Left lobe of liver (tissue), 2 donors: ENCODE results near the gene PLCD3. TPM values are rescaled to one million over a fixed set of nuclear protein-coding genes. Genes with fewer than 3 reads are reported as not detected.

Experiments
- ATAC-seq: fragments of 200-7000 bp; cut with Tn5 transposase; one replicate; pipeline ENCODE4 v1.9.1; 2020; ENCODE audit warnings: mild to moderate bottlenecking, moderate library complexity
- DNase-seq: peaks from one replicate; pipeline ENCODE4 v3.0.0-alpha.2; 2020; ENCODE audit warnings: low spot score
- total RNA-seq: library from RNA; stranded (reverse); gene quantifications from one replicate; pipeline ENCODE4 v1.2.1, GENCODE V29; 2021
- donor health status: DM: no; HTN: no; CAD: no; lungs with moderate emphysema.
- donor health status: DM: no; HTN: yes; CAD: no.

Gene PLCD3
- total RNA-seq: 3.4 TPM

GRCh38 chr17:45132320-45132571 is at the start of gene PLCD3:
Gene PLCD3 (minus strand): TSS chr17:45132515. CDS start chr17:45132410, 105 bp downstream.
- no peak for ATAC-seq
- no peak for DNase-seq

GRCh38 chr17:45177563-45177962 is 45.2 kb upstream of the PLCD3 start:
- DNase-seq: no peak
- ATAC-seq: no peak

GRCh38 chr17:45175759-45176115 is 43.4 kb upstream of the PLCD3 start:
- no peak for DNase-seq
- ATAC-seq: no peak

GRCh38 chr17:45172541-45173286 is 40.4 kb upstream of the PLCD3 start:
- peak; percentile 81 for DNase-seq
- ATAC-seq: peak; percentile 86

- no peak for ATAC-seq
- DNase-seq: no peak
These were observed 39.9 kb upstream of the PLCD3 start for GRCh38 chr17:45172232-45172540.

- DNase-seq (peak; percentile 58), ATAC-seq (peak; percentile 58)
These were observed 39.3 kb upstream of the PLCD3 start for GRCh38 chr17:45171338-45172231.

- ATAC-seq (peak; percentile 72), DNase-seq (peak; percentile 75)
These were observed 38.6 kb upstream of the PLCD3 start for GRCh38 chr17:45170931-45171337.

- DNase-seq (no peak), ATAC-seq (no peak)
These were observed 38.1 kb upstream of the PLCD3 start for GRCh38 chr17:45170280-45170930.

- ATAC-seq (no peak), DNase-seq (no peak)
These were observed 36.9 kb upstream of the PLCD3 start for GRCh38 chr17:45168991-45169752.

- DNase-seq: peak; percentile 66
These were observed 32.5 kb upstream of the PLCD3 start for GRCh38 chr17:45164734-45165269.

GRCh38 chr17:45162025-45162687 is 29.8 kb upstream of the PLCD3 start:
- peak; percentile 3 for ATAC-seq
- DNase-seq: no peak

More at GRCh38 chr17:45164734-45165269, 32.5 kb upstream of the PLCD3 start:
- ATAC-seq: peak; percentile 3

GRCh38 chr17:45161288-45162024 is 29.1 kb upstream of the PLCD3 start, which contains the start of gene HEXIM2:
Gene HEXIM2 (plus strand): TSS chr17:45161875. CDS start chr17:45162794, 919 bp downstream.
- peak; percentile 99 for DNase-seq
- ATAC-seq: peak; percentile 90

GRCh38 chr17:45160447-45161287 is 28.4 kb upstream of the PLCD3 start:
- ATAC-seq (peak; percentile 59), DNase-seq (peak; percentile 80)

- no peak for DNase-seq
- ATAC-seq: no peak
These were observed 23.9 kb upstream of the PLCD3 start for GRCh38 chr17:45156242-45156641.

GRCh38 chr17:45155483-45155882 is 23.2 kb upstream of the PLCD3 start:
- DNase-seq (no peak), ATAC-seq (no peak)

GRCh38 chr17:45155029-45155428 is 22.7 kb upstream of the PLCD3 start:
- no peak for DNase-seq
- ATAC-seq: no peak

- no peak for ATAC-seq
These were observed 18.8 kb upstream of the PLCD3 start for GRCh38 chr17:45150911-45151809.

More at GRCh38 chr17:45150911-45151809, 18.8 kb upstream of the PLCD3 start:
- DNase-seq: no peak
